KBM-7 (cell line): ENCODE data around the gene CDIPT.
"Not testable (repeated sequence)": the region's sequence is repeated elsewhere in the genome, so short reads cannot be mapped to it uniquely, and the experiment has no call there.

Experiments
- DNase-seq: peaks from one replicate; pipeline ENCODE4 v3.0.0-alpha.2; 2015
- in situ Hi-C: fragments of 300-500 bp; cut with MboI; formaldehyde crosslinking; loops from 2 replicates; pipeline ENCODE4 v1.14.3; 2020; ENCODE audit warnings: low sequenced_read_pairs, low pct_unique_long_range_greater_than_20kb, mixed read lengths

Gene CDIPT, protein sequence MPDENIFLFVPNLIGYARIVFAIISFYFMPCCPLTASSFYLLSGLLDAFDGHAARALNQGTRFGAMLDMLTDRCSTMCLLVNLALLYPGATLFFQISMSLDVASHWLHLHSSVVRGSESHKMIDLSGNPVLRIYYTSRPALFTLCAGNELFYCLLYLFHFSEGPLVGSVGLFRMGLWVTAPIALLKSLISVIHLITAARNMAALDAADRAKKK

GRCh38 chr16:29862884-29863668 is at the start of gene CDIPT:
CDIPT (minus strand) TSS chr16:29863226; CDS start chr16:29862857, 369 bp downstream.
- in situ Hi-C loops, result no loop called here
- DNase-seq, result peak; percentile 98

GRCh38 chr16:29912087-29912486 is 49.1 kb upstream of the CDIPT start:
- in situ Hi-C loops, result no loop called here
- no peak for DNase-seq

- no peak for DNase-seq
- in situ Hi-C loops, result no loop called here
These were observed 48.6 kb upstream of the CDIPT start for GRCh38 chr16:29911676-29912010.

DNA sequence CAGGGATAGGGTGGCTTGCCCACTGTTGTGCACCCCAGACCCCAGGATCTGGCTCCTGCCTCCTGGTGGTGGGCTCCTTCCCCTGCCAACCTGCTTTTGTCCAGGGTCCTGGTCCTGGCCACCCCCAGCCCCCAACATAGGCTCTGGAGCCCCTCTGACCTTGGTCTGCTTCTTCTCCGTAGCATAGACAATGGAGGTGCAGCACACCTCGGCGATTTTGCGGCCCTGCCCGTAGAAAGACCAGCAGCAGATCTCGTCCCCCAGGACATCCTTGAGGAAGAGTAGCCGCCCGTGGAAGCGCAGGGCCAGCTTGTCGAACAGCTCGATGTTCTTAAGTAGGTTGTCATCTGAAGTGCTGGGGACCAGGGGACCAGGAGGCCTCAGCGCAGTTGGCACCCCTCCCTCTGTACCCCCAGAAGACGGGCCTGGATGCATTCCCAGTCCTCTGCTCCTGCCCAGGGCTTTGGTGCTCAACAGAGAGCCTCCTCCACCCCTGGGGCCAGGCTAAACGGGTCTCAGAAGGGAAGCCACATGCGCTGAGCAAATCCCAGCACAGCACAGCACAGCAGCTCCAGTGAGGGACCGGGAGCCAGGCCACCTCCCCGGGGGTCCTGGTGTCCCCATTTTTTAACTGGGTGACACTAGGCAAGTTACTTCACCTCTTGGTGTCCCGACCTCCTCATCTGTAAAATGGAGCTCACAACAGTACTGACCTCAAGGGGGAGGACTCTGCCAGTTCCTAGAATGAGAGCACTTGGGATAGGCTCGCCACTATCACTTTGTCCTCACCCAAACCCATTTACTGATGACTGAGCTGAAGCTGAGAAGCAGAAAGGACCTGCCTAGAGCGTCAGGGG is 48.0 kb upstream of the CDIPT start:
- DNase-seq, result no peak
- in situ Hi-C loops, result no loop called here

DNA sequence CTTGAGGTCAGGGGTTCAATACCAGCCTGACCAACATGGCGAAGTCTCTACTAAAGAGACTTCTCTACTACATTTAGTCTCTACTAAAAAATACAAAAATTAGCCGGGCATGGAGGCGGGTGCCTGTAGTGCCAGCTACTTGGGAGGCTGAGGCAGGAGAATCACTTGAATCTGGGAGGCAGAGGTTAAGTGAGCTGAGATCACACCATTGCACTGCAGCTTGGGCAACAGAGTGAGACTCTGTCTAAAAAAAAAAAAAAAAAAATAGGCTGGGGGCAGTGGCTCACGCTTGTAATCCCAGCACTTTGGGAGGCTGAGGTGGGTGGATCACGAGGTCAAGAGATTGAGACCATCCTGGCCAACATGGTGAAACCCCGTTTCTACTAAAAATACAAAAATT is 46.8 kb upstream of the CDIPT start:
- DNase-seq, in situ Hi-C loops: not testable (repeated sequence)

DNA sequence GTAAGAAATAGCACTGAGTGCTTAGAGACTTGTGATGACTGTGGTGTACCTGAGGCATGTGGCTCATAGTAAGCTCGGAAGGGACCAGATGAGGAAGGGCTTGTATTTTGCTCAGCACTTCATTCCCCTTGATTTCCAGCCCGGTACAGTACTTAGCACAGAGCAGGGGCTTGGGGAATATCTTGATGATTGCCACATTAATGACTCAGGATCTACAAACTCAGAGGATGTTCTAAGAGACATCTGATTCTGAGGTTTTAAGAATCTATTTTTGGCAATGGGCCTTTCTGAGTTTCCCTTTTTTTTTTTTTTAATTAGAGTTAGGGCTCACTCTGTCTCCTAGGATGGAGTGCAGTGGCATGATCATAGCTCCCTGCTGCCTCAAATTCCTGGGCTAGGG is 46.4 kb upstream of the CDIPT start:
- DNase-seq, result peak; percentile 37
- in situ Hi-C loops, result no loop called here

DNA sequence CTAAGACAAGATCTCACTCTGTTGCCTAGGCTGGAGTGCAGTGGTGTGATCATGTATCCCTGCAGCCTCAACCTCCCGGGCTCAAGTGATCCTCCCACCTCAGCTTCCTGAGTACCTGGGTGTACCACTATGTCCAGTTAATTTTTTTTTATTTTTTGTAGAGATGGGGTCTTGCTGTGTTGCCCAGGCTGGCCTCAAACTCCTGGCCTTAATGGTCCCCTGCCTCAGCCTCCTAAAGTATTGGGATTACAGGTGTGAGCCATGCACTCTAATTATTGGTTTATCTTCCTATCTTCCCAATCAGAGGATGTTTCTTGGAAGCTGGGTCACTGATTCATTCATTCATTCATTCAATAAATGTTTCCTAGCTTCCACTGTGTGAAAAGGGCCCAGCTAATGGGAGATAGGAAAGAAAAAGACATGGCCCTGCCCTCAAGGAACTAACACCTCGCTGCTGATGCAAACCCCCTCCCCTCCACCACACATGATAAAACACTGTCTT is 45.7 kb upstream of the CDIPT start:
- no peak for DNase-seq
- in situ Hi-C loops, result no loop called here

GRCh38 chr16:29907973-29908372 is 44.9 kb upstream of the CDIPT start:
- no peak for DNase-seq
- in situ Hi-C loops, result no loop called here

- DNase-seq, result no peak
- in situ Hi-C loops, result no loop called here
These were observed 43.7 kb upstream of the CDIPT start for GRCh38 chr16:29906520-29907244.

GRCh38 chr16:29905668-29906067 is 42.6 kb upstream of the CDIPT start:
- in situ Hi-C loops, result no loop called here

GRCh38 chr16:29904947-29905346 is 41.9 kb upstream of the CDIPT start:
- DNase-seq, result no peak
- in situ Hi-C loops, result no loop called here

More at GRCh38 chr16:29905668-29906067, 42.6 kb upstream of the CDIPT start:
- DNase-seq, result no peak

GRCh38 chr16:29903590-29903989 is 40.6 kb upstream of the CDIPT start:
- DNase-seq, result peak; percentile 40
- in situ Hi-C loops, result no loop called here

DNA sequence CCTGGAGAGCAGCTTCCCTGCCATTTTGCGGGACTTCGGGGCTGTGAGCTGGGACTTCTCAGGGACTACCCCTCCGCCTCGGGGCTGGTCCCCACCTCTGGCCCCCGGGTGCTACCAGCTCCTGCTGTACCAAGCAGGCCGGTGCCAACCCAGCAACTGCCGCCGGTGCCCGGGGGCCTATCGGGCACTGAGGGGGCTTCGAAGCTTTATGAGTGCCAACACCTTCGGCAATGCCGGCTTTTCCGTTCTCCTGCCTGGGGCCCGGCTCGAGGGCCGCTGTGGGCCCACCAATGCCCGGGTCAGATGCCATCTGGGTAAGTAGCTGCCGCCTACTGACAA is 38.5 kb upstream of the CDIPT start:
- in situ Hi-C loops, result no loop called here
- no peak for DNase-seq

DNA sequence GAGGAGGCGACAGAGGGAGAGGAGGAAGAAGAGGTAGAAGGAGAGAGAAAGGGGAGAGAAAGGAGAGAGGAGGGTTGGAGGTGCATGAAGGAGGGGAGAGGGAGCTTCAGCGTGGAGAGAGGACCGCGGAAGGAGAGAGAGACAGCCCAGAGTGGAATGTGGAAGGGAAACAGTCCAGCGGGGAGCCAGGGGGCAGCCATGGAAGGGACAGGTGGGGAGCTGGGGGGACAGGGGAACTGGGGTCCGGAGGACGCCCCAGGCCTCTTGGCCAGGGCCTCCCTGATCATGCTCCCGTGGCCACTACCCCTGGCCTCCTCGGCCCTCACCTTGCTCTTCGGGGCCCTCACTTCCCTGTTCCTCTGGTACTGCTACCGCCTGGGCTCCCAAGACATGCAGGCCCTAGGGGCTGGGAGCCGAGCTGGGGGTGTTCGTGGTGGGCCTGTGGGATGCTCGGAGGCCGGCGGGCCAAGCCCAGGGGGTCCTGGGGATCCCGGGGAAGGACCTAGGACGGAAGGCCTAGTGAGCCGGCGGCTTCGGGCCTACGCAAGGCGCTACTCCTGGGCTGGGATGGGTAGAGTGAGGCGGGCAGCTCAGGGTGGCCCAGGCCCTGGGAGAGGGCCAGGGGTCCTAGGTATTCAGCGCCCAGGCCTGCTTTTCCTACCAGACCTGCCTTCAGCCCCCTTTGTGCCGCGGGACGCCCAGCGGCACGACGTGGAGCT is 38.0 kb upstream of the CDIPT start:
- in situ Hi-C loops, result no loop called here
- no peak for DNase-seq

DNA sequence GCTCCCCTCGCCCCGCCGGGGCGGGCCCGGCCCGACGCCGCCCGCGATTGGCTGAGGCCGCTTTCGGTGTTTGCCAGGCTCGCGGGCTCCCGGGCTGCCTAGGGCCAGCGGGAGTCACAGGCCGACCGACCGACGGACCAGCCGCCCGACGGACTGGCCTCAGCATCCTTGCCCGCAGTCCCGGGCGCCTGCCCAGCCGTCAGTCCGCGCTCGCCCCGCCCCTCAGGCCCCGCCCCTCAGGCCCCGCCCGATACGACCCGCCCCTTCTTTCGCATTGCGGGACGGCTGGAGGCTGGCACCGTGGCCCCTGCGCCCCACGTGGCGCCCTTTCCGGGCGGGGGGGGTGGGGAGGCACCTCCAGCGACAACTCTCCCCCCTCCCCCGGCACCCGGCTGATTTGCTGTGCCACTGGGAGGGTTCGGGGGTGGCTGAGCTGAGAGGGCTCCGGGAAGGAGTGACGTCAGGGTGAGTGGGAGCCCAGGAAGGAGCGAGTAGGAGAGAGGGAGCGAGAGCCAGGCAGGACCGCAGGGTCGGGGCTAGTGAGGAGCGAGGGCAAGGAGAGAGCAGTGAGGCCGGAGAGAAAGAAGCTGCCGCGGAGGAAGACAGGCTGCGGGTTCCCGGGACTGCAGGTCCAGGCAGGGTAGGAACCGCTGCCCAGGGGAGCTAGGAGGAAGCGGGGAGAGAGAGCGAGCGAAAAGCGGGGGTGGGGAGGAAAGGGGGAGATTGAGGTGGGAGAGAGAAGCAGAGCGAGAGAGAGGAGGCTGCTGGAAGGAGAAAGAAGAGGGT is 37.3 kb upstream of the CDIPT start, which contains the start of gene ASPHD1:
TSS of gene ASPHD1 (plus strand) at position 387 of the 786 bp plus-strand sequence. CDS start 484 bp downstream, outside the sequence.
- in situ Hi-C loops, result no loop called here
- peak; percentile 77 for DNase-seq

- in situ Hi-C loops, result loop anchor here (10.0 kb wide), 1 partner anchor 65 kb away; no protein-coding TSS in a partner anchor
These were observed 36.6 kb upstream of the CDIPT start, which contains the start of gene SEZ6L2 for GRCh38 chr16:29899516-29900101. SEZ6L2 (minus strand) TSS chr16:29899550; CDS start chr16:29899019, 531 bp downstream.

GRCh38 chr16:29898804-29899515 is 35.9 kb upstream of the CDIPT start:
- in situ Hi-C loops, result loop anchor here (10.0 kb wide), 1 partner anchor 64 kb away; no protein-coding TSS in a partner anchor
- peak; percentile 28 for DNase-seq

More at GRCh38 chr16:29899516-29900101, 36.6 kb upstream of the CDIPT start, which contains the start of gene SEZ6L2:
- DNase-seq, result peak; percentile 96
